ENCODE data around the gene FRAT2.

DNA sequence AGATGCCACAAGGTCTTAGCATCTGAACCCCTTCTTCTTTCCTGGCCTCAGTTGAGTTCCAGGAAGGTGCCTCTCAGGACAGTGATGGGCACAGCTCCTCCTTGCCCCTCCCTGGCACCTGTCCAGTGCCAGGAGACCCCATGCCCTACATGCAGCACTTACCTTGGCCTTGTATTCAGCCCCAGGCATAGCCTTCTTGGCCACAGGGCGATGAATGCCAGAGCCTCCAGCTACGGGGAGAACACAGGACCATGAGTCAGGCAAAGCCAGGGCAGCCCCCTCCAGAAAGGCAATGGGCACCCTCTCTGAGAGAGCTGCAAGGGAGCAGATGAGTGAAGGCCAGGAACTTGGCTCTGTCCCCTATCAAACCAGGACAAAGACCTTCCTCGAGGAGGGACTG is 24.3 kb upstream of the FRAT2 start:
- TF ChIP-seq YY1 (IDR thresholded peaks at IDR 0.05; ENCODE audit: low read depth) (no peak), CEBPB (IDR thresholded peaks at IDR 0.05) (no peak), NFIC (IDR thresholded peaks at IDR 0.05) (no peak), RAD21 (IDR thresholded peaks at IDR 0.05; ENCODE audit: low read depth) (no peak), EP300 (IDR thresholded peaks at IDR 0.05; ENCODE audit: borderline replicate concordance) (no peak)
- TF ChIP-seq, protein P1, sequence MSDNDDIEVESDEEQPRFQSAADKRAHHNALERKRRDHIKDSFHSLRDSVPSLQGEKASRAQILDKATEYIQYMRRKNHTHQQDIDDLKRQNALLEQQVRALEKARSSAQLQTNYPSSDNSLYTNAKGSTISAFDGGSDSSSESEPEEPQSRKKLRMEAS (IDR thresholded peaks at IDR 0.05), result no peak
